ENCODE data around the gene DHX35.

Gene DHX35

GRCh38 chr20:38962044-38962927, at the start of gene DHX35 (continued):
- TF ChIP-seq ZNF521 (tag by site-specific recombination; IDR thresholded peaks at IDR 0.05) (no peak), ZNF704 (tag by site-specific recombination; IDR thresholded peaks at IDR 0.05) (peak; percentile 97), INSM2 (tag by site-specific recombination; IDR thresholded peaks at IDR 0.05) (no peak), ZNF426 (tag by site-specific recombination; IDR thresholded peaks at IDR 0.05) (no peak), ZNF274 (IDR thresholded peaks at IDR 0.05; ENCODE audit: low read length) (no peak), ZNF274 (tag by site-specific recombination; IDR thresholded peaks at IDR 0.05; ENCODE audit: borderline replicate concordance) (no peak), ZNF16 (tag by site-specific recombination; IDR thresholded peaks at IDR 0.05; ENCODE audit: low read depth) (no peak), ZBTB10 (tag by site-specific recombination; IDR thresholded peaks at IDR 0.05) (peak; percentile 92), ZNF558 (tag by site-specific recombination; IDR thresholded peaks at IDR 0.05) (no peak), ZNF529 (tag by site-specific recombination; IDR thresholded peaks at IDR 0.05; ENCODE audit: insufficient replicate concordance) (no peak), ZNF664 (tag by site-specific recombination; IDR thresholded peaks at IDR 0.05) (no peak), ZNF548 (tag by site-specific recombination; IDR thresholded peaks at IDR 0.05) (no peak), PATZ1 (tag by site-specific recombination; IDR thresholded peaks at IDR 0.05) (peak; percentile 94), ZNF555 (tag by site-specific recombination; conservative IDR thresholded peaks at IDR 0.05) (no peak), SALL2 (tag by site-specific recombination; IDR thresholded peaks at IDR 0.05; ENCODE audit: borderline replicate concordance) (no peak), ZNF140 (tag by site-specific recombination; IDR thresholded peaks at IDR 0.05) (no peak), PRDM6 (tag by site-specific recombination; IDR thresholded peaks at IDR 0.05) (no peak; the same call in 1 of the 2 replicates), ZNF76 (tag by site-specific recombination; IDR thresholded peaks at IDR 0.05; ENCODE audit: borderline replicate concordance, low read depth) (peak; percentile 70; the same call in 1 of the 2 replicates), ZXDB (tag by site-specific recombination; IDR thresholded peaks at IDR 0.05) (0 out of 2 replicates have a peak, but pooled peaks have one; percentile 58), ZNF660 (tag by site-specific recombination; IDR thresholded peaks at IDR 0.05) (no peak), ZBTB48 (tag by site-specific recombination; IDR thresholded peaks at IDR 0.05) (no peak), ZNF157 (tag by site-specific recombination; IDR thresholded peaks at IDR 0.05) (no peak), ZNF658 (tag by site-specific recombination; IDR thresholded peaks at IDR 0.05) (no peak), ZNF629 (tag by site-specific recombination; IDR thresholded peaks at IDR 0.05) (0 out of 2 replicates have a peak, but pooled peaks have one; percentile 20), ZBTB26 (tag by site-specific recombination; optimal IDR thresholded peaks at IDR 0.05) (peak; percentile 83), ZNF501 (tag by site-specific recombination; IDR thresholded peaks at IDR 0.05) (peak; percentile 24; the same call in 1 of the 2 replicates), ZBTB17 (tag by site-specific recombination; IDR thresholded peaks at IDR 0.05) (peak; percentile 48), ZNF175 (tag by site-specific recombination; IDR thresholded peaks at IDR 0.05) (no peak), ZSCAN30 (tag by site-specific recombination; IDR thresholded peaks at IDR 0.05) (peak; percentile 34; the same call in 1 of the 2 replicates)

All from HEK293 (cell line).